Neural progenitor cell (in vitro differentiated cells): ENCODE data around the gene RHOG. TPM values are rescaled to one million over a fixed set of nuclear protein-coding genes. Genes with fewer than 3 reads are reported as not detected.

Experiments used
- DNase-seq: peaks from one replicate; pipeline ENCODE4 v3.0.0-alpha.2; 2016; ENCODE audit warnings: low spot score
- H2AFZ ChIP-seq: fragments of 200-600 bp; sonication (generic); replicated peaks from 2 replicates; pipeline ENCODE4 v1.6.1; 2016; ENCODE audit warnings: antibody characterized with exemption
- H3F3A ChIP-seq: fragments of 200-600 bp; sonication (generic); 2 replicates; pipeline ENCODE4 v1.6.1; 2016; ENCODE audit warnings: antibody characterized with exemption, low read depth
- H3K27ac ChIP-seq: fragments of 200-600 bp; sonication (generic); 2 replicates; pipeline ENCODE4 v1.5.1; 2016; ENCODE audit warnings: mild to moderate bottlenecking
- H3K27me3 ChIP-seq: fragments of 200-600 bp; sonication (generic); 2 replicates; pipeline ENCODE4 v1.6.1; 2016; ENCODE audit warnings: mild to moderate bottlenecking, moderate library complexity
- H3K36me3 ChIP-seq: fragments of 200-600 bp; sonication (generic); 2 replicates; pipeline ENCODE4 v1.5.1; 2016
- H3K4me1 ChIP-seq: fragments of 200-600 bp; sonication (generic); 2 replicates; pipeline ENCODE4 v1.6.1; 2016; ENCODE audit warnings: mixed run types
- H3K4me2 ChIP-seq: fragments of 200-600 bp; sonication (generic); 2 replicates; pipeline ENCODE4 v1.6.1; 2016
- H3K4me3 ChIP-seq: fragments of 200-600 bp; sonication (generic); 2 replicates; pipeline ENCODE4 v1.5.1; 2016
- H3K79me2 ChIP-seq: fragments of 200-600 bp; sonication (generic); 2 replicates; pipeline ENCODE4 v1.6.1; 2016; ENCODE audit warnings: low read depth
- H3K9ac ChIP-seq: fragments of 200-600 bp; sonication (generic); 2 replicates; pipeline ENCODE4 v1.6.1; 2016
- H3K9me3 ChIP-seq: fragments of 200-600 bp; sonication (generic); 2 replicates; pipeline ENCODE4 v1.5.1; 2016; ENCODE audit warnings: low read depth
- H4K20me1 ChIP-seq: fragments of 200-600 bp; sonication (generic); 2 replicates; pipeline ENCODE4 v1.6.1; 2016; ENCODE audit warnings: low read depth
- H3K27ac Mint-ChIP-seq: 3 replicates; pipeline ENCODE4 v1.8.0; 2021; ENCODE audit warnings: mixed read lengths
- H3K27me3 Mint-ChIP-seq: 2 replicates; pipeline ENCODE4 v1.8.0; 2022; ENCODE audit warnings: low read depth, mild to moderate bottlenecking, inconsistent platforms, moderate library complexity, mixed read lengths; ENCODE audit not compliant: insufficient read depth
- H3K36me3 Mint-ChIP-seq: 3 replicates; pipeline ENCODE4 v1.8.0; 2021; ENCODE audit warnings: mixed read lengths
- H3K4me1 Mint-ChIP-seq: 3 replicates; pipeline ENCODE4 v1.8.0; 2021; ENCODE audit warnings: mixed read lengths
- H3K4me3 Mint-ChIP-seq: 3 replicates; pipeline ENCODE4 v1.8.0; 2021; ENCODE audit warnings: mild to moderate bottlenecking, moderate library complexity, mixed read lengths
- H3K9me3 Mint-ChIP-seq: 3 replicates; pipeline ENCODE4 v1.8.0; 2020; ENCODE audit warnings: mixed read lengths
- CTCF ChIP-seq: fragments of 200-600 bp; sonication (generic); IDR thresholded peaks from 2 replicates; pipeline ENCODE4 v1.5.1; 2017; ENCODE audit warnings: antibody characterized with exemption, mild to moderate bottlenecking
- EZH2 ChIP-seq: fragments of 200-600 bp; sonication (generic); IDR thresholded peaks from 2 replicates; pipeline ENCODE4 v1.6.1; 2017; ENCODE audit warnings: antibody characterized with exemption, mild to moderate bottlenecking, moderate library complexity
- EZH2phosphoT487 ChIP-seq: fragments of 200-600 bp; sonication (generic); IDR thresholded peaks from 2 replicates; pipeline ENCODE4 v1.6.1; 2017; ENCODE audit warnings: antibody characterized with exemption
- total RNA-seq: library from RNA; depleted of rRNA; stranded (reverse); fragments of >200 nt; gene quantifications from 2 replicates; pipeline ENCODE4 v1.2.3, GENCODE V29; 2015; ENCODE audit warnings: low replicate concordance

The RHOG gene
- total RNA-seq, 1 donor from 2014 or later = 5.9 TPM

- no peak overlapping the region for H2AFZ ChIP-seq
- Mint-ChIP-seq H3K4me3 (no peak overlapping the region), H3K27ac (no peak overlapping the region), H3K4me1 (peaks cover 19% of the 10 kb centered on the region), H3K27me3 (no peaks in the 10 kb centered on the region), H3K36me3 (peaks cover 1% of the 10 kb centered on the region), H3K9me3 (no peaks in the 10 kb centered on the region)
- H3K4me2 ChIP-seq = no peak overlapping the region
- no peak for TF ChIP-seq EZH2
- no peak for TF ChIP-seq CTCF
- no peak for TF ChIP-seq EZH2phosphoT487
- H3K27ac ChIP-seq = no peak overlapping the region
- H3K9ac ChIP-seq = no peak overlapping the region
- H3K36me3 ChIP-seq = no peaks in the 10 kb centered on the region
- no peaks in the 10 kb centered on the region for H3K9me3 ChIP-seq
- H3K4me3 ChIP-seq = no peak overlapping the region
- H3F3A ChIP-seq = peaks cover 6% of the 10 kb centered on the region
- peaks cover 19% of the 10 kb centered on the region for H4K20me1 ChIP-seq
- no peak for DNase-seq
- H3K79me2 ChIP-seq = peaks cover 28% of the 10 kb centered on the region
- H3K4me1 ChIP-seq = peaks cover 4% of the 10 kb centered on the region
- no peaks in the 10 kb centered on the region for H3K27me3 ChIP-seq
Observed at GRCh38 chr11:3843326-3843725, 2.6 kb upstream of the RHOG start.

GRCh38 chr11:3841426-3842350, 929 bp upstream of the RHOG start:
- Histone ChIP-seq H2AFZ (peak overlapping the region; percentile 95), H3K4me3 (peak overlapping the region; percentile 98), H3K27me3 (no peaks in the 10 kb centered on the region), H3K27ac (no peak overlapping the region), H3K4me1 (peaks cover 7% of the 10 kb centered on the region), H3F3A (peaks cover 6% of the 10 kb centered on the region), H4K20me1 (peaks cover 33% of the 10 kb centered on the region), H3K9ac (peak overlapping the region; percentile 41), H3K4me2 (peak overlapping the region; percentile 96), H3K79me2 (peaks cover 44% of the 10 kb centered on the region), H3K9me3 (no peaks in the 10 kb centered on the region), H3K36me3 (no peaks in the 10 kb centered on the region)
- no peaks in the 10 kb centered on the region for H3K27me3 Mint-ChIP-seq
- peak; percentile 86 for DNase-seq
- H3K36me3 Mint-ChIP-seq = peaks cover 6% of the 10 kb centered on the region
- H3K9me3 Mint-ChIP-seq = no peaks in the 10 kb centered on the region
- no peak overlapping the region for H3K27ac Mint-ChIP-seq
- peak overlapping the region; percentile 89 for H3K4me3 Mint-ChIP-seq
- H3K4me1 Mint-ChIP-seq = peaks cover 26% of the 10 kb centered on the region
- TF ChIP-seq EZH2 (no peak), CTCF (peak; percentile 80), EZH2phosphoT487 (no peak)

GRCh38 chr11:3840004-3840869, 522 bp downstream of the RHOG start:
- Histone ChIP-seq H3F3A (peaks cover 6% of the 10 kb centered on the region), H3K9me3 (no peaks in the 10 kb centered on the region), H3K36me3 (no peaks in the 10 kb centered on the region), H4K20me1 (peaks cover 46% of the 10 kb centered on the region), H3K9ac (peak overlapping the region; percentile 53), H3K27me3 (no peaks in the 10 kb centered on the region), H3K4me3 (peak overlapping the region; percentile 98), H2AFZ (peak overlapping the region; percentile 95), H3K27ac (no peak overlapping the region), H3K79me2 (peaks cover 58% of the 10 kb centered on the region), H3K4me2 (peak overlapping the region; percentile 96), H3K4me1 (peaks cover 7% of the 10 kb centered on the region)
- H3K4me1 Mint-ChIP-seq = peaks cover 26% of the 10 kb centered on the region
- peak overlapping the region; percentile 27 for H3K27ac Mint-ChIP-seq
- peak overlapping the region; percentile 91 for H3K4me3 Mint-ChIP-seq
- no peaks in the 10 kb centered on the region for H3K27me3 Mint-ChIP-seq
- peak; percentile 81 for DNase-seq
- no peaks in the 10 kb centered on the region for H3K9me3 Mint-ChIP-seq
- TF ChIP-seq EZH2phosphoT487 (no peak), EZH2 (no peak), CTCF (no peak)
- H3K36me3 Mint-ChIP-seq = peaks cover 10% of the 10 kb centered on the region
